ENCODE data around the gene ATP1B3.

Gene ATP1B3

DNA sequence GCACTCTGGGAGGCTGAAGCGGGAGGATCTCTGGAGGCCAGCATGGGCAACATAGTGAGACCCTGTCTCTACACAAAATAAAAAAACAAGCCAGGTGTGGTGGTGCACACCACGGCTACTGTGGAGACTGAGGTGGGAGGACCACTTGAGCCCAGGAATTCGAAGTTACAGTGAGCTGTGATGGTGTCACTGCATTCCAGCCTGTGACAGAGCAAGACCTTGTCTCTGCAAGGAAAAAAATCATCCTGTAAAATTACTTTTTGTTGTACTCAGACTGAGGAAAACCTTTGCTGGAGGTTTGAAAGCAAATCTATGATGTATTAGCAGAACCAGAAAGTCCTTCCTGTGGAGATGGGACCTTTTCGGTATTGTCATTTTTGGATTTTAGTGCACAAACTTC, 63.3 kb downstream of the ATP1B3 start:
- TF ChIP-seq, protein P1, sequence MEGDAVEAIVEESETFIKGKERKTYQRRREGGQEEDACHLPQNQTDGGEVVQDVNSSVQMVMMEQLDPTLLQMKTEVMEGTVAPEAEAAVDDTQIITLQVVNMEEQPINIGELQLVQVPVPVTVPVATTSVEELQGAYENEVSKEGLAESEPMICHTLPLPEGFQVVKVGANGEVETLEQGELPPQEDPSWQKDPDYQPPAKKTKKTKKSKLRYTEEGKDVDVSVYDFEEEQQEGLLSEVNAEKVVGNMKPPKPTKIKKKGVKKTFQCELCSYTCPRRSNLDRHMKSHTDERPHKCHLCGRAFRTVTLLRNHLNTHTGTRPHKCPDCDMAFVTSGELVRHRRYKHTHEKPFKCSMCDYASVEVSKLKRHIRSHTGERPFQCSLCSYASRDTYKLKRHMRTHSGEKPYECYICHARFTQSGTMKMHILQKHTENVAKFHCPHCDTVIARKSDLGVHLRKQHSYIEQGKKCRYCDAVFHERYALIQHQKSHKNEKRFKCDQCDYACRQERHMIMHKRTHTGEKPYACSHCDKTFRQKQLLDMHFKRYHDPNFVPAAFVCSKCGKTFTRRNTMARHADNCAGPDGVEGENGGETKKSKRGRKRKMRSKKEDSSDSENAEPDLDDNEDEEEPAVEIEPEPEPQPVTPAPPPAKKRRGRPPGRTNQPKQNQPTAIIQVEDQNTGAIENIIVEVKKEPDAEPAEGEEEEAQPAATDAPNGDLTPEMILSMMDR (conservative IDR thresholded peaks at IDR 0.05), result no peak
- H3K27ac ChIP-seq, result peak overlapping the region; percentile 84

DNA sequence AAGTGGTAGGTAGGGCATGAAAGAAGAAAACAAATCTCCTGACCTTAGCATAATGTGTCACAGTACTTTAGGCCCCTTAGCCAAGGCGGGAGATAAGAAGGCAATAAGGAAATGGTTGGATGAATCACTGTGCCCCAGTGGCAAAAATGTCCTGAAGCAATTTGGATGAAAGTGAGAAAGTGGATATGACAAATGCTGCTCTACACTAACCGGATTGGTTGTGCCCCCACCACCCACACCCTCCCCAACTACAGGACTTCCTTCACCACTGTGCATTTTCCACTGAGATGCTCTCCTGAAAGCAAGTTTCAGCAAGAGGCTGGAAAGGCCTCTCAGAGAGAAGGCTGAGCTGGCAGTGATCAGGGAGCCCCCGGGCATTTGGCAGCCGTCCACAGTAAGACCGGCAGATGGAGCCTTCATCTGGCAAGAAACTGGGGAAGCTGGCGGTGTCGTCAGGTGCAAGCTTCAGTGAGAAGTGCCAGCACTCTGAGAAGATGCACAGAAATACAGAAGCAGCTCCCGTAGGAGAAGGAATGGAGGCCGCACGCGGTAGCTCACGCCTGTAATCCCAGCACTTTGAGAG, 63.8 kb downstream of the ATP1B3 start:
- TF ChIP-seq, protein P1 (conservative IDR thresholded peaks at IDR 0.05), result peak; percentile 18; the same call in 1 of the 2 replicates
- peak overlapping the region; percentile 84 for H3K27ac ChIP-seq

DNA sequence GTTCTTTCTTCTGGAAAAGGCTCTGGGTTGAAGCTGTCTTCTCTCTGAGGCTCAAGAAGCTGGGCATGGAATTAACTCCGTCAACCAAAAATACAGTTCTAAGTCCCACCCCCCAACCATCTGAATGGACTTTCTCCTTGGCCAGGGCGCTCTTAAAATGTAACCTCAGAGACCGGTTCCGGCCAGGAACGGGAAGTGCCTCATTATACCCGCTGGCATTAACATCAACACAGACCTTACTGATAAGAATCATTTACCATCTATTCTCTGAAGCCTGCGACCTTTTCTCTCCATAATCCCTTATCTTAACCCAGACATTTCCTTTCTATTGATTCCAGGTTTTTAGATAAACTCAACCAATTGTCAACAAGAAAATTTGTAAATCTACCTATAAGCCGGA, 64.7 kb downstream of the ATP1B3 start:
- TF ChIP-seq, protein P1 (conservative IDR thresholded peaks at IDR 0.05), result no peak
- H3K27ac ChIP-seq, result peak overlapping the region; percentile 84

DNA sequence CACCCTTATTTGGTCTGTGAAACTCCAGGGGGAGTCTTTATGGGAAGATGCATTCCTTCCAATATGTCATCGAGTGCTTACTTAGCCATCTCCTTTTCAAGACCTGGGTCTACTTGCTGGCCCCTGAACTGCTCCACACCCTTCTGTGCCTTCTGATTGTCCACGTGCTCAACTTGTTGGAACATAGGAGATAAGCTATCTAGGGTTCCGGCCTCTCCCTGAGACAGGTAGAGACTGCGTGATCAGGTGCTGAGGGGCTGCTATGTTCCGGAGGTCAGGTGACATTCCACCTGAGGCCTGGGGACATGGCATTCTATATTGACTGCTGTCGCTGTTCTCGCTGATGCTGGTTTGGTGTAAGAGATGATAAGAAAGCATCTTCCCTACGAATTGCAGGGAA, 65.6 kb downstream of the ATP1B3 start:
- H3K27ac ChIP-seq, result peak overlapping the region; percentile 84
- TF ChIP-seq, protein P1 (conservative IDR thresholded peaks at IDR 0.05), result no peak

DNA sequence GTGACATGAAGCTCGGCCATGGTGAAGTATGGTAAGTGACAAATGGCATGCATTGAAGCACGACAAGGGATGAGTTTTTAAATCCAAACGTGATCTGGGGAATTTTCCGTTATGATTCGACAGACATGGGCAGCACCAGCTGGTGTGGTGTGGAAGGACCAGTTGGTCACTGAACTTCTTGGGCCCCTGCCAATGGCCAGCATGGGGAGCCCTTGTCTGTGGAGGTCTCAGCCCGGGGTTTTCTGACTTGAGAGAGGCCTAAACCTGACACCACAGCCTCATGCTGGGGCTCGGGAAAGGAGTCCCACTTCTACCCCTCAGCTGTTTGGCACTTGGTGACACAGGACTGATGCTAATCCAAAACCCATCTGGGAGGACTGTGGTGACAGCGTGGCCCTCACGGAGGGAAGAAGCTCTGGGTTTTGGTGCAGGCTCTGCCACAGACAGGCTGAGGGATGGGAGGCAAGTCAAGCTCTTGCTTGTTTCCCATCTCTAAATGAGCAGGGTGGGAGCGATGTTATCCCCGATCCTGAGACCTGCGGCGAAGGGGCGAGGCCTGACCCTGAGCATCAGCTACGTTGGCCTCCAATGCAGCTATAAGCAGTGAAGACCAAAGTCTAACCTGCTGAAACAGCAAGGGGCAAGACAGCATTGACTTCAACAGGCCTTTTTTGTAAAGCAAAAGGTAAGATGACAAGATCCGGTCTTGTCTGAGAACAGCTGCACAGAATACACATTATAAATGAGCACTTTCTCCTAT, 69.5 kb downstream of the ATP1B3 start:
- no peak overlapping the region for H3K27ac ChIP-seq
- TF ChIP-seq, protein P1 (conservative IDR thresholded peaks at IDR 0.05), result no peak

DNA sequence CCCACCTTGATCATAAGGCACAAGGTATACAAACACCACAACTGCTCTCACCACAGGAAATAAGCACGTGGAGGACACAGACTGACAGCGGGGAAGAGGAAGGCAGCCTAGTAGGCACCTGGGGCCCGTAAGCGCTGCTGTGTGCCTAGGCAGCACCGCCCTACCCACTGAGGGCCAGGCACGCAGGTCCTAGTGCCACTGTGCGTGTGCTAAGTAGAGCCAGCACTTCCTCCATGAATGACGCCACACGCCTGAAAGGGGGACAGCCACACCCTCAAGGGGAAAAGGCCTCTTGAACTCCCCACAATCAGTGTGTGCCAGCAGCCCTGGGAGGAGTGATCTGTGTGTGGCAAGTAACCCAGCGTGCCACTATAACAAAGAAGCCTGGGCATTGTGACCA, 73.0 kb downstream of the ATP1B3 start:
- H3K27ac ChIP-seq, result peak overlapping the region; percentile 75
- TF ChIP-seq, protein P1 (conservative IDR thresholded peaks at IDR 0.05), result no peak

DNA sequence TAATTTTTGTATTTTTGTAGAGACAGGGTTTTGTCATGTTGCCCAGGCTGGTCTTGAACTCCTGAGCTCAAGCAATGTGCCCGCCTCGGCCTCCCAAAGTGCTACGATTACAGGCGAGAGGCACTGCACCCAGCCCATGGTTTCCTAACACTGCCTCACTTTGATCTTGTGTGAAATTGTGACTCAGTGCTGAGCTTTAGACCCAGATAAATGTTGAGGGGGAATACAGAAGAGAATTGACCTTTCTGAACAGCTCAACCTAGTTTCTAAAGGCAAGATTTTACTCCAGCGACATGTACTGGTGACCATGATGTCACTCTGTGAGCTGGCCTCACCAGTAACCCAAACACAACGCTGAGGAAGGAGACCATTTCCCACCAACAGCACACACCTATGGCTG, 73.5 kb downstream of the ATP1B3 start:
- TF ChIP-seq, protein P1 (conservative IDR thresholded peaks at IDR 0.05), result no peak
- peak overlapping the region; percentile 75 for H3K27ac ChIP-seq
